Measurements from ENCODE around the gene SZT2. TPM values are rescaled to one million over a fixed set of nuclear protein-coding genes. Genes with fewer than 3 reads are reported as not detected.

Gene SZT2
- total RNA-seq, 2 donors from 2014 or later, result 34.8 to 50.5 TPM

DNA sequence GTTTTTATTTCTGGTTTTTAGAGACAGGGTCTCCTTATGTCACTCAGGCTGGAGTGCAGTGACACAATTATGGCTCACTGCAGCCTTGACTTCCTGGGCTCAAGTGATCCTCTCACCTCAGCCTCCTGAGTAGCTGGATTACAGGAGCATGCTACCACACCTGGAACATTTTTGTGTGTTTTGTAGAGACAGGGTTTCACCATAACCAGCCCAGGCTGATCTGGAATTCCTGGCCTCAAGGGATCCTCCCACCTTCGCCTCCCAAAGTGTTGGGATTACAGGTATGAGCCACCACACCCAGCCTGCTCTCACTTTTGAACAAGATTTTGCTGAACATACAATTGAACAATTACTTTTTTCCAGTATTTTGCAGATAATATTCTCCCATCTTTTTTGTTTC lies 88.0 kb downstream of the SZT2 start:
- Histone ChIP-seq H3K4me3 (no peak overlapping the region), H3K36me3 (no peaks in the 10 kb centered on the region), H3K4me1 (no peaks in the 10 kb centered on the region), H3K27me3 (no peaks in the 10 kb centered on the region), H3K27ac (no peak overlapping the region), H3K9me3 (no peaks in the 10 kb centered on the region), H3K9ac (ENCODE audit: low read depth in 2 of 2, low read length in 2 of 2) (no peak overlapping the region)
- no peak for DNase-seq
- intact Hi-C loops (cut with DNase I), result no loop called here
- TF ChIP-seq CTCF (IDR thresholded peaks at IDR 0.05), result no peak

DNA sequence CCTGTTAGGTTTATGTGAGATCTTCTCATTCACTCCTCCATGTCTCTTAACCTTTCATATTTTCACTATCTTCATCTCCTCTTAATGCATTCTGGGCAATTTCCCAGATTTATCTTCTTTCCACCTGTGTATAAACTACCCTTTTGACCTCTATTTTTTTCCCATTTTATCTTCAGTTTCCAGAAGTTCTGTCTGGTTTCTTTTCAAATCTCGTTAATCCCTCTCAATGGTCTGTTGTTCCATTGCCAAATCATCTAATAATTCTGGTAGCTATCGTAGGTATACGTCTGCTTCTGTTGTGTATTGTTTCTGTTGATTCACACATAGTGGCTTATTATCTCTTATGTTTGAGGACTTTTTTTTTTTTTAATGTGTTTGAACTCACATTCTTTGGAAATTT lies 89.7 kb downstream of the SZT2 start:
- intact Hi-C loops (cut with DNase I), result no loop called here
- no peaks in the 10 kb centered on the region for H3K27me3 ChIP-seq
- no peaks in the 10 kb centered on the region for H3K9me3 ChIP-seq
- H3K36me3 ChIP-seq, result no peaks in the 10 kb centered on the region
- DNase-seq, result no peak
- no peak for TF ChIP-seq CTCF (IDR thresholded peaks at IDR 0.05)
- no peak overlapping the region for H3K4me3 ChIP-seq
- no peaks in the 10 kb centered on the region for H3K4me1 ChIP-seq
- H3K9ac ChIP-seq (ENCODE audit: low read depth in 2 of 2, low read length in 2 of 2), result no peak overlapping the region
- no peak overlapping the region for H3K27ac ChIP-seq

DNA sequence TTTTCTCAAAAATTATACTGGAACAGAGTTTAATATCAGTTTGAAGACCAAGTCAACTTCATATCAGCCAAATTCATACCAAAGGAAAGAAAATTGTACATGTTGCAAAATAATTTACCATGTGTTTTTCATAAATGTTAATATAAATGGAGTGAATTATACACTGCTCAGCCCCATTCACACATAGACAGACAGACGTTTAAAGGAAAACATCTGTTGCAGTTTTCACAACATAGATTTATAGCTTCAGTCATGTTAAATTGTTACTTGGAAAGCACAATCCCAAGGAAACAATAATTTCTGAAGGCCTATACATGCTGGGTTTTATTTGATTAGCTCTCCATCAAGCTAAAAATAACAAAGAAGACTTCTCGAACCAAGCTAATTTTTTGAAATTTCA lies 91.8 kb downstream of the SZT2 start:
- H3K9me3 ChIP-seq, result no peaks in the 10 kb centered on the region
- no peak overlapping the region for H3K27ac ChIP-seq
- no peak for DNase-seq
- H3K9ac ChIP-seq (ENCODE audit: low read depth in 2 of 2, low read length in 2 of 2), result no peak overlapping the region
- no peak overlapping the region for H3K4me3 ChIP-seq
- intact Hi-C loops (cut with DNase I), result no loop called here
- H3K4me1 ChIP-seq, result no peaks in the 10 kb centered on the region
- TF ChIP-seq CTCF (IDR thresholded peaks at IDR 0.05), result no peak
- no peaks in the 10 kb centered on the region for H3K36me3 ChIP-seq
- no peaks in the 10 kb centered on the region for H3K27me3 ChIP-seq

- DNase-seq, result no peak
- Histone ChIP-seq H3K9me3 (no peaks in the 10 kb centered on the region), H3K36me3 (no peaks in the 10 kb centered on the region), H3K9ac (ENCODE audit: low read depth in 2 of 2, low read length in 2 of 2) (no peak overlapping the region), H3K27ac (peak overlapping the region; percentile 60), H3K4me3 (no peak overlapping the region), H3K4me1 (no peaks in the 10 kb centered on the region), H3K27me3 (no peaks in the 10 kb centered on the region)
- intact Hi-C loops (cut with DNase I), result no loop called here
- no peak for TF ChIP-seq CTCF (IDR thresholded peaks at IDR 0.05)
Measured at GRCh38 chr1:43482215-43482614, 92.5 kb downstream of the SZT2 start.

DNA sequence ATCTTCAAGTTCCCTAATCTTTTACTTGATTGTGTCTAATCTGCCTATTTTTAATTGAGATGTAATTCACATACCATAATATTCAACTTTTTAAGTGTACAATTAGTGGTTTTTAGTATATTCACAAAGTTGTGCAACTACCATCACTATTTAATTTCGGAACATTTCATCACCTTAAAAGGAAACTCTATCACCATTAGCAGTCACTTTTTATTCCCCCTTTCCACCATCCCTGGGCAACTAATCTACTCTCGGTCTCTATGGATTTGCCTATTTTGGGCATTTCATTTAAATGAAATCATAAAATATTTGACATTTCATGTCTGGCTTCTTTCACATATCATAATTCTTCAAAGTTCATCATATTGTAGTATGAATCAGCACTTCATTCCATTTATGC lies 94.7 kb downstream of the SZT2 start:
- Histone ChIP-seq H3K4me3 (no peak overlapping the region), H3K9me3 (no peaks in the 10 kb centered on the region), H3K9ac (ENCODE audit: low read depth in 2 of 2, low read length in 2 of 2) (no peak overlapping the region), H3K4me1 (no peaks in the 10 kb centered on the region), H3K27ac (no peak overlapping the region), H3K36me3 (no peaks in the 10 kb centered on the region), H3K27me3 (no peaks in the 10 kb centered on the region)
- DNase-seq, result no peak
- intact Hi-C loops (cut with DNase I), result no loop called here
- no peak for TF ChIP-seq CTCF (IDR thresholded peaks at IDR 0.05)

DNA sequence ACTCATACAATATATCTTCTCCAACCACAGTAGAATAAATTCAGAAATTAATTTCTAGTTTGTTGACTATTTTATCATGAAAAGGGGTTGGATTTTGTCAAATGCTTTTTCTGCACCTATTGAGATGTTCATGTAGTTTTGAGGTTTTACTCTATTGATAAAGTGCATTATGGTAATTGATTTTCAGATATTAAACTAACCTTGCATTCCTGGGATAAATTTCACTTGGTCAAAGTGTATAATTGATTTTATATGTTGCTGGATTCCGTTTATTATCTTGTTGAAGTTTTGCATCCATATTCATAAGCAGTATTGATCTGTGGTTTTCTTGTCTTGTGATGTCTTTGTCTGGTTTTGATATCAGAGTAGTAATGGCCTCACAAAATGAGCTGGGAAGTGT lies 98.5 kb downstream of the SZT2 start:
- intact Hi-C loops (cut with DNase I), result no loop called here
- TF ChIP-seq CTCF (IDR thresholded peaks at IDR 0.05), result no peak
- no peak overlapping the region for H3K4me3 ChIP-seq
- no peaks in the 10 kb centered on the region for H3K27me3 ChIP-seq
- H3K36me3 ChIP-seq, result no peaks in the 10 kb centered on the region
- no peaks in the 10 kb centered on the region for H3K4me1 ChIP-seq
- no peak overlapping the region for H3K9ac ChIP-seq (ENCODE audit: low read depth in 2 of 2, low read length in 2 of 2)
- H3K27ac ChIP-seq, result no peak overlapping the region
- H3K9me3 ChIP-seq, result no peaks in the 10 kb centered on the region
- DNase-seq, result no peak

Data from colonic mucosa (tissue), 4 donors.